ENCODE measurements around the gene MYH3.
"Not testable (repeated sequence)": the region's sequence is repeated elsewhere in the genome, so short reads cannot be mapped to it uniquely, and the experiment has no call there.

MYH3 gene

GRCh38 chr17:10695875-10696407 is 38.8 kb upstream of the MYH3 start:
- H3K4me1 ChIP-seq (ENCODE audit: control extremely low read depth in 1 of 4, control insufficient read depth in 4 of 4, insufficient read depth in 4 of 4, low read length in 3 of 4) = peaks cover 18 to 39% (median 35%) of the 10 kb centered on the region in 4 experiments
- POLR2A ChIA-PET = interaction anchor here (0.9 kb wide), 1 partner anchor 15 kb away, joined by 3 read pairs; no protein-coding TSS in a partner anchor
- 95% methylated on average over 13 of the region's 17 CpGs for WGBS (ENCODE audit: insufficient coverage)
- H3K27ac ChIP-seq (ENCODE audit: insufficient read depth in 1 of 2, low read depth in 1 of 2, low read length in 2 of 2, poor library complexity in 1 of 2, severe bottlenecking in 2 of 2) = peak overlapping the region in 1 of 2 experiments; percentile 95
- peaks cover 17 to 38% (median 28%) of the 10 kb centered on the region in 4 experiments for H3K36me3 ChIP-seq (ENCODE audit: control insufficient read depth in 4 of 4, insufficient read depth in 4 of 4, low read length in 3 of 4)
- H3K4me3 ChIP-seq (ENCODE audit: control insufficient read depth in 1 of 7, extremely low read depth in 1 of 7, insufficient read depth in 4 of 7, low read depth in 2 of 7, low read length in 6 of 7) = peak overlapping the region in 5 of 7 experiments; percentile 86 to 100 (median 91)
- H3K27me3 ChIP-seq (replicated peaks in 2 of 5; ENCODE audit: control insufficient read depth in 4 of 5, insufficient read depth in 5 of 5, low read length in 4 of 5); H3K9me3 ChIP-seq (ENCODE audit: control extremely low read depth in 1 of 5, control insufficient read depth in 4 of 5, insufficient read depth in 2 of 5, low read depth in 1 of 5, low read length in 4 of 5); DNase-seq: not testable (repeated sequence)
- CTCF ChIA-PET = interaction anchor here (0.6 to 4.5 kb wide), 6 partner anchors 11 to 130 kb away, joined by 3 to 31 read pairs (median 3); no protein-coding TSS in a partner anchor

- no peaks in the 10 kb centered on the region for H3K9me3 ChIP-seq (ENCODE audit: control extremely low read depth in 1 of 5, control insufficient read depth in 4 of 5, insufficient read depth in 2 of 5, low read depth in 1 of 5, low read length in 4 of 5)
- no peaks in the 10 kb centered on the region for H3K4me1 ChIP-seq (ENCODE audit: control extremely low read depth in 1 of 4, control insufficient read depth in 4 of 4, insufficient read depth in 4 of 4, low read length in 3 of 4)
- no peak overlapping the region for H3K4me3 ChIP-seq (ENCODE audit: control insufficient read depth in 1 of 7, extremely low read depth in 1 of 7, insufficient read depth in 4 of 7, low read depth in 2 of 7, low read length in 6 of 7)
- POLR2A ChIA-PET = no interaction called here
- H3K27ac ChIP-seq (ENCODE audit: insufficient read depth in 1 of 2, low read depth in 1 of 2, low read length in 2 of 2, poor library complexity in 1 of 2, severe bottlenecking in 2 of 2) = no peak overlapping the region
- peaks cover 20 to 75% (median 41%) of the 10 kb centered on the region in 4 experiments for H3K36me3 ChIP-seq (ENCODE audit: control insufficient read depth in 4 of 4, insufficient read depth in 4 of 4, low read length in 3 of 4)
- WGBS (ENCODE audit: insufficient coverage) = no CpG with 5 or more reads among the region's 2 CpGs
- DNase-seq = no peak
- no peaks in the 10 kb centered on the region for H3K27me3 ChIP-seq (replicated peaks in 2 of 5; ENCODE audit: control insufficient read depth in 4 of 5, insufficient read depth in 5 of 5, low read length in 4 of 5)
- CTCF ChIA-PET = interaction anchor here (1.2 to 2.5 kb wide), 2 partner anchors 41 to 43 kb away, joined by 3 to 11 read pairs; no protein-coding TSS in a partner anchor
These were observed 30.4 kb upstream of the MYH3 start for GRCh38 chr17:10687499-10687898.

GRCh38 chr17:10683853-10684252 is 26.7 kb upstream of the MYH3 start:
- whole genome bisulfite sequencing (ENCODE audit: insufficient coverage) = no CpG with 5 or more reads among the region's 2 CpGs
- Histone ChIP-seq H3K4me1 (ENCODE audit: control extremely low read depth in 1 of 4, control insufficient read depth in 4 of 4, insufficient read depth in 4 of 4, low read length in 3 of 4) (no peaks in the 10 kb centered on the region), H3K27ac (ENCODE audit: insufficient read depth in 1 of 2, low read depth in 1 of 2, low read length in 2 of 2, poor library complexity in 1 of 2, severe bottlenecking in 2 of 2) (no peak overlapping the region), H3K36me3 (ENCODE audit: control insufficient read depth in 4 of 4, insufficient read depth in 4 of 4, low read length in 3 of 4) (peaks cover 27 to 83% (median 47%) of the 10 kb centered on the region in 4 experiments), H3K27me3 (replicated peaks in 2 of 5; ENCODE audit: control insufficient read depth in 4 of 5, insufficient read depth in 5 of 5, low read length in 4 of 5) (no peaks in the 10 kb centered on the region), H3K9me3 (ENCODE audit: control extremely low read depth in 1 of 5, control insufficient read depth in 4 of 5, insufficient read depth in 2 of 5, low read depth in 1 of 5, low read length in 4 of 5) (no peaks in the 10 kb centered on the region), H3K4me3 (ENCODE audit: control insufficient read depth in 1 of 7, extremely low read depth in 1 of 7, insufficient read depth in 4 of 7, low read depth in 2 of 7, low read length in 6 of 7) (no peak overlapping the region)
- peak; percentile 57 to 70 (median 67) for DNase-seq
- CTCF ChIA-PET = interaction anchor here (0.8 to 6.4 kb wide), 15 partner anchors 8 to 54 kb away, joined by 3 to 69 read pairs (median 7); no protein-coding TSS in a partner anchor
- POLR2A ChIA-PET = no interaction called here

- DNase-seq = no peak
- Histone ChIP-seq H3K27ac (ENCODE audit: insufficient read depth in 1 of 2, low read depth in 1 of 2, low read length in 2 of 2, poor library complexity in 1 of 2, severe bottlenecking in 2 of 2) (no peak overlapping the region), H3K4me3 (ENCODE audit: control insufficient read depth in 1 of 7, extremely low read depth in 1 of 7, insufficient read depth in 4 of 7, low read depth in 2 of 7, low read length in 6 of 7) (no peak overlapping the region), H3K9me3 (ENCODE audit: control extremely low read depth in 1 of 5, control insufficient read depth in 4 of 5, insufficient read depth in 2 of 5, low read depth in 1 of 5, low read length in 4 of 5) (no peaks in the 10 kb centered on the region), H3K36me3 (ENCODE audit: control insufficient read depth in 4 of 4, insufficient read depth in 4 of 4, low read length in 3 of 4) (peaks cover 25 to 84% (median 58%) of the 10 kb centered on the region in 4 experiments), H3K4me1 (ENCODE audit: control extremely low read depth in 1 of 4, control insufficient read depth in 4 of 4, insufficient read depth in 4 of 4, low read length in 3 of 4) (no peaks in the 10 kb centered on the region), H3K27me3 (replicated peaks in 2 of 5; ENCODE audit: control insufficient read depth in 4 of 5, insufficient read depth in 5 of 5, low read length in 4 of 5) (no peaks in the 10 kb centered on the region)
- ChIA-PET POLR2A (no interaction called here), CTCF (interaction anchor here (6.4 kb wide), 1 partner anchor 36 kb away, joined by 69 read pairs; no protein-coding TSS in a partner anchor)
- 98% methylated on average over 6 of the region's 7 CpGs for WGBS (ENCODE audit: insufficient coverage)
These were observed 24.8 kb upstream of the MYH3 start for GRCh38 chr17:10681866-10682446.

- H3K4me1 ChIP-seq (ENCODE audit: control extremely low read depth in 1 of 4, control insufficient read depth in 4 of 4, insufficient read depth in 4 of 4, low read length in 3 of 4) = no peaks in the 10 kb centered on the region
- no peaks in the 10 kb centered on the region for H3K27me3 ChIP-seq (replicated peaks in 2 of 5; ENCODE audit: control insufficient read depth in 4 of 5, insufficient read depth in 5 of 5, low read length in 4 of 5)
- 93% methylated on average over 4 of the region's 4 CpGs for WGBS (ENCODE audit: insufficient coverage)
- no peak for DNase-seq
- H3K4me3 ChIP-seq (ENCODE audit: control insufficient read depth in 1 of 7, extremely low read depth in 1 of 7, insufficient read depth in 4 of 7, low read depth in 2 of 7, low read length in 6 of 7) = no peak overlapping the region
- ChIA-PET POLR2A (no interaction called here), CTCF (interaction anchor here (1.2 to 1.6 kb wide), 3 partner anchors 9 to 28 kb away, joined by 4 to 6 read pairs (median 6); no protein-coding TSS in a partner anchor)
- peaks cover 0 to 44% (median 33%) of the 10 kb centered on the region in 4 experiments for H3K36me3 ChIP-seq (ENCODE audit: control insufficient read depth in 4 of 4, insufficient read depth in 4 of 4, low read length in 3 of 4)
- H3K27ac ChIP-seq (ENCODE audit: insufficient read depth in 1 of 2, low read depth in 1 of 2, low read length in 2 of 2, poor library complexity in 1 of 2, severe bottlenecking in 2 of 2) = no peak overlapping the region
- H3K9me3 ChIP-seq (ENCODE audit: control extremely low read depth in 1 of 5, control insufficient read depth in 4 of 5, insufficient read depth in 2 of 5, low read depth in 1 of 5, low read length in 4 of 5) = no peaks in the 10 kb centered on the region
These were observed 17.6 kb upstream of the MYH3 start for GRCh38 chr17:10674704-10675103.

GRCh38 chr17:10673312-10673711 is 16.2 kb upstream of the MYH3 start:
- Histone ChIP-seq H3K27me3 (replicated peaks in 2 of 5; ENCODE audit: control insufficient read depth in 4 of 5, insufficient read depth in 5 of 5, low read length in 4 of 5) (no peaks in the 10 kb centered on the region), H3K27ac (ENCODE audit: insufficient read depth in 1 of 2, low read depth in 1 of 2, low read length in 2 of 2, poor library complexity in 1 of 2, severe bottlenecking in 2 of 2) (no peak overlapping the region), H3K9me3 (ENCODE audit: control extremely low read depth in 1 of 5, control insufficient read depth in 4 of 5, insufficient read depth in 2 of 5, low read depth in 1 of 5, low read length in 4 of 5) (no peaks in the 10 kb centered on the region), H3K4me3 (ENCODE audit: control insufficient read depth in 1 of 7, extremely low read depth in 1 of 7, insufficient read depth in 4 of 7, low read depth in 2 of 7, low read length in 6 of 7) (no peak overlapping the region), H3K4me1 (ENCODE audit: control extremely low read depth in 1 of 4, control insufficient read depth in 4 of 4, insufficient read depth in 4 of 4, low read length in 3 of 4) (no peaks in the 10 kb centered on the region), H3K36me3 (ENCODE audit: control insufficient read depth in 4 of 4, insufficient read depth in 4 of 4, low read length in 3 of 4) (peaks cover 0 to 34% (median 22%) of the 10 kb centered on the region in 4 experiments)
- ChIA-PET CTCF (interaction anchor here (1.1 to 1.4 kb wide), 2 partner anchors 10 to 27 kb away, joined by 4 to 7 read pairs; no protein-coding TSS in a partner anchor), POLR2A (no interaction called here)
- DNase-seq = no peak
- WGBS (ENCODE audit: insufficient coverage) = 97% methylated on average over 12 of the region's 12 CpGs

- no peak overlapping the region for H3K4me3 ChIP-seq (ENCODE audit: control insufficient read depth in 1 of 7, extremely low read depth in 1 of 7, insufficient read depth in 4 of 7, low read depth in 2 of 7, low read length in 6 of 7)
- H3K27ac ChIP-seq (ENCODE audit: insufficient read depth in 1 of 2, low read depth in 1 of 2, low read length in 2 of 2, poor library complexity in 1 of 2, severe bottlenecking in 2 of 2) = no peak overlapping the region
- POLR2A ChIA-PET = no interaction called here
- CTCF ChIA-PET = interaction anchor here (0.6 to 1.8 kb wide), 2 partner anchors 22 to 48 kb away, joined by 3 to 5 read pairs; no protein-coding TSS in a partner anchor
- no peak for DNase-seq
- H3K4me1 ChIP-seq (ENCODE audit: control extremely low read depth in 1 of 4, control insufficient read depth in 4 of 4, insufficient read depth in 4 of 4, low read length in 3 of 4) = no peaks in the 10 kb centered on the region
- H3K27me3 ChIP-seq (replicated peaks in 2 of 5; ENCODE audit: control insufficient read depth in 4 of 5, insufficient read depth in 5 of 5, low read length in 4 of 5) = no peaks in the 10 kb centered on the region
- WGBS (ENCODE audit: insufficient coverage) = no CpG with 5 or more reads among the region's 1 CpG
- H3K9me3 ChIP-seq (ENCODE audit: control extremely low read depth in 1 of 5, control insufficient read depth in 4 of 5, insufficient read depth in 2 of 5, low read depth in 1 of 5, low read length in 4 of 5) = no peaks in the 10 kb centered on the region
- H3K36me3 ChIP-seq (ENCODE audit: control insufficient read depth in 4 of 4, insufficient read depth in 4 of 4, low read length in 3 of 4) = peaks cover 0 to 5% (median 4%) of the 10 kb centered on the region in 4 experiments
These were observed 11.7 kb upstream of the MYH3 start for GRCh38 chr17:10668775-10669174.

Data from common myeloid progenitor, CD34-positive (primary cell).